Erythroblast (primary cell): ENCODE measurements around the gene IFITM2.

Experiments
- GATA1 ChIP-seq: IDR thresholded peaks from 2 replicates; pipeline ENCODE4 v1.6.1; 2011; ENCODE audit warnings: low read depth, mild to moderate bottlenecking, control low read depth, low read length, moderate library complexity
- POLR2A ChIP-seq: IDR thresholded peaks from 2 replicates; pipeline ENCODE4 v1.6.1; 2011; ENCODE audit warnings: mild to moderate bottlenecking, low read length

DNA sequence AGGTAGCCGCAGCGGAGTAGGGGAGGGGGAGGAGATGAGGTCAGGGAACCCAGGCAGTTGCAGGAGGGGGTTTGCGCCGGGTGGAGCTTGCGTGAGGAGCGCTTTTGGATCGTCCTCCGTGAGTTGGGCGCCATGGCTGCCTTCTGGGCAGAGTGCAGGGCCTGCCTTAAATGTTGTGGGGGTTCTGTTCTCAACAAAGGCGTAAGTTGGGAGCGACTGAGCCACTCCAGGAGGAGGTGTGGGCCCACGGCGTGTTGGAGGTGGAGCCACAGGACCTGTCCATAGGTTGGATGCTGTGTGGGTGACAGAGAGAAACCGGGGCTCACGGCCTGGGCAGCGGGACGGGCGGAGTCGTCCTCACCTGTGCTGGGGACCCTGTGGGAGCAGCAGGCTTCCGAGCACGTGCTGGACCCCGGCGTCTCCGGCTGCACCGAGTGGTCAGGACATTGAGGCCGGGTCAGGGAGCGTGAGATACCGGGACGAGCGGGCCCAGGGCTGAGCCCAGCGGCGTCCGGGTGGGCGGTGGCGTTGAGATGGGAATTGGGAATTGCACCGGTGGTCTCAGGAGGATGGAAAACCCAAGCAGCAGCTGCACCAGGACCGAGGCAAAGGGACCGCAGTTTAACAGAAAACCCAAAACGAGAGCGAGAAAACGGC, 19.7 kb upstream of the IFITM2 start:
- TF ChIP-seq POLR2A (no peak), GATA1 (no peak)
